Fibroblast of lung (primary cell): ENCODE results near the gene USP13.

Experiments
- EZH2 ChIP-seq: IDR thresholded peaks from 2 replicates; pipeline ENCODE4 v1.5.1; 2012; ENCODE audit warnings: low read length, control low read depth, mild to moderate bottlenecking; ENCODE audit errors: missing control alignments
- TF ChIP-seq, protein P1 (sequence below), 2 donors: IDR thresholded peaks in 1 of 2; conservative IDR thresholded peaks in 1 of 2; 1 replicate in 1 of 2; 2 replicates in 1 of 2; pipeline ENCODE4 v1.5.1; 2011 to 2012; ENCODE audit warnings: low read length in 2 of 2, control low read depth in 1 of 2, inconsistent platforms in 1 of 2, low read depth in 1 of 2, mild to moderate bottlenecking in 1 of 2

DNA sequence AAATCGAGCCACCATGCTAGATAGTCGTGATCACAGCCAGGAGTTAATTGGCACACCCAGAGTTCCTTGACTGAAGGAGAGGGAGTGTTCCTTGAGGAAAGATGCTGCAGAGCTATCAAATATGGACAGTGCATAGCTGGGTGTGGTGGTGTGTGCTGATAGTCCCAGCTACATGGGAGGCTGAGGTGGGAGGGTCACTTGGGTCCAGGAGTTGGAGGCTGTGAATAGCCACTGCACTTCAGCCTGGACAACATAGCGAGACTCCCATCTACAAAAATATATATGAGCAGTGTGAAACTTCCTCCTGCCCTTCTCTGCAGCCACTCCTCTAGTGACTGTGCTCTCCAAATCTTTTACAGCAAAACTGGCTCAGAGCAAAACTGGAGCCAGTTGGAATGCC, 10.0 kb upstream of the USP13 start:
- TF ChIP-seq, protein P1, sequence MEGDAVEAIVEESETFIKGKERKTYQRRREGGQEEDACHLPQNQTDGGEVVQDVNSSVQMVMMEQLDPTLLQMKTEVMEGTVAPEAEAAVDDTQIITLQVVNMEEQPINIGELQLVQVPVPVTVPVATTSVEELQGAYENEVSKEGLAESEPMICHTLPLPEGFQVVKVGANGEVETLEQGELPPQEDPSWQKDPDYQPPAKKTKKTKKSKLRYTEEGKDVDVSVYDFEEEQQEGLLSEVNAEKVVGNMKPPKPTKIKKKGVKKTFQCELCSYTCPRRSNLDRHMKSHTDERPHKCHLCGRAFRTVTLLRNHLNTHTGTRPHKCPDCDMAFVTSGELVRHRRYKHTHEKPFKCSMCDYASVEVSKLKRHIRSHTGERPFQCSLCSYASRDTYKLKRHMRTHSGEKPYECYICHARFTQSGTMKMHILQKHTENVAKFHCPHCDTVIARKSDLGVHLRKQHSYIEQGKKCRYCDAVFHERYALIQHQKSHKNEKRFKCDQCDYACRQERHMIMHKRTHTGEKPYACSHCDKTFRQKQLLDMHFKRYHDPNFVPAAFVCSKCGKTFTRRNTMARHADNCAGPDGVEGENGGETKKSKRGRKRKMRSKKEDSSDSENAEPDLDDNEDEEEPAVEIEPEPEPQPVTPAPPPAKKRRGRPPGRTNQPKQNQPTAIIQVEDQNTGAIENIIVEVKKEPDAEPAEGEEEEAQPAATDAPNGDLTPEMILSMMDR (conservative IDR thresholded peaks at IDR 0.05 in 1 of 2, IDR thresholded peaks at IDR 0.05 in 1 of 2; ENCODE audit: low read depth in 1 of 2, low read length in 2 of 2), result no peak
- no peak for TF ChIP-seq EZH2
